GM12878 (cell line): ENCODE measurements around the gene MYLK4. TPM values are rescaled to one million over a fixed set of nuclear protein-coding genes. Genes with fewer than 3 reads are reported as not detected.

Experiments
- ATAC-seq: fragments of 200-7000 bp; cut with Tn5 transposase; 3 replicates; pipeline ENCODE4 v1.9.1; 2020; ENCODE audit warnings: mild to moderate bottlenecking, moderate library complexity
- BruUV-seq: library from RNA; stranded (reverse); fragments of 400-500 nt; replicated peaks from 2 replicates; lab custom pipeline; 2021; lab: Mats Ljungman, UMichigan
- CTCF ChIA-PET: fragments of 300-600 bp; sonication (Branson Sonifier 250); formaldehyde crosslinking; extraction: SDS; loops from one replicate; lab custom pipeline; 2021; ENCODE audit warnings: inconsistent platforms; lab: Yijun Ruan, JAX
- POLR2A ChIA-PET: fragments of 350-600 bp; formaldehyde crosslinking; extraction: SDS; loops from one replicate; lab custom pipeline; 2021; ENCODE audit warnings: inconsistent platforms; lab: Charles Lee
- RAD21 ChIA-PET: fragments of 300-600 bp; sonication (Branson Sonifier 250); formaldehyde crosslinking; loops from one replicate; lab custom pipeline; 2023; ENCODE audit warnings: antibody characterized with exemption; ENCODE audit not compliant: unreplicated experiment; lab: Charles Lee
- SMC1A ChIA-PET: fragments of 300-600 bp; sonication (Branson Sonifier 250); formaldehyde crosslinking; loops from one replicate; lab custom pipeline; 2023; ENCODE audit not compliant: unreplicated experiment, uncharacterized antibody; lab: Charles Lee
- DNase-seq: peaks from one replicate; pipeline ENCODE4 v3.0.0-alpha.2; 2011; ENCODE audit warnings: low read depth, low spot score
- FAIRE-seq: peaks from 3 replicates; lab custom pipeline; 2011; peaks lifted over from hg19 to GRCh38; lab: Jason Lieb, UNC
- H2AFZ ChIP-seq: 2 replicates; pipeline ENCODE4 v1.6.0; 2011; ENCODE audit warnings: low read depth, low read length, control low read depth; ENCODE audit not compliant: control insufficient read depth
- H3K27ac ChIP-seq: 2 replicates; pipeline ENCODE4 v1.5.1; 2011; ENCODE audit warnings: control low read depth; ENCODE audit not compliant: control insufficient read depth, insufficient read depth
- H3K27me3 ChIP-seq, 2 experiments: replicated peaks in 1 of 2; 2 replicates each; pipeline versions ENCODE4 v1.6.0 to v1.6.1; 2011; ENCODE audit warnings: low read length in 1 of 2; ENCODE audit not compliant: control insufficient read depth in 2 of 2, insufficient read depth in 2 of 2
- H3K36me3 ChIP-seq, 2 experiments: 2 replicates each; pipeline ENCODE4 v1.5.1; 2011; ENCODE audit warnings: low read length in 1 of 2; ENCODE audit not compliant: control insufficient read depth in 2 of 2, insufficient read depth in 2 of 2
- H3K4me1 ChIP-seq: 2 replicates; pipeline ENCODE4 v1.6.1; 2011; ENCODE audit warnings: mild to moderate bottlenecking, low read length, moderate library complexity, mixed read lengths; ENCODE audit not compliant: control insufficient read depth, insufficient read depth
- H3K4me2 ChIP-seq: 2 replicates; pipeline ENCODE4 v1.6.0; 2011; ENCODE audit warnings: control low read depth; ENCODE audit not compliant: control insufficient read depth, insufficient read depth
- H3K4me3 ChIP-seq: fragments of 200-600 bp; sonication (generic); 2 replicates; pipeline ENCODE4 v1.5.1; 2016
- H3K79me2 ChIP-seq: 2 replicates; pipeline ENCODE4 v1.6.0; 2011; ENCODE audit warnings: low read length; ENCODE audit not compliant: control insufficient read depth, insufficient read depth
- H3K9ac ChIP-seq: 2 replicates; pipeline ENCODE4 v1.8.0; 2011; ENCODE audit warnings: low read length, control low read depth, mixed read lengths; ENCODE audit not compliant: control insufficient read depth, insufficient read depth
- H3K9me3 ChIP-seq: replicated peaks from 3 replicates; pipeline ENCODE4 v1.5.1; 2011; ENCODE audit warnings: mild to moderate bottlenecking, low read length; ENCODE audit not compliant: control insufficient read depth, insufficient read depth
- H4K20me1 ChIP-seq: 2 replicates; pipeline ENCODE4 v1.6.0; 2011; ENCODE audit not compliant: control insufficient read depth, insufficient read depth
- BMI1 ChIP-seq: fragments of 450-650 bp; IDR thresholded peaks from 2 replicates; pipeline ENCODE4 v1.6.1; 2016; ENCODE audit warnings: mild to moderate bottlenecking, moderate library complexity, borderline replicate concordance
- CBFB ChIP-seq: IDR thresholded peaks from 2 replicates; pipeline ENCODE4 v1.6.1; 2016; ENCODE audit warnings: antibody characterized with exemption, low read depth
- FOS ChIP-seq: IDR thresholded peaks from 3 replicates; pipeline ENCODE4 v1.6.1; 2011; ENCODE audit warnings: borderline replicate concordance; ENCODE audit not compliant: insufficient read length; ENCODE audit errors: extremely low read depth
- HDAC6 ChIP-seq: fragments of 200-600 bp; sonication (generic); IDR thresholded peaks from one replicate; pipeline ENCODE4 v1.8.0; 2017; ENCODE audit warnings: antibody characterized with exemption; ENCODE audit not compliant: unreplicated experiment
- KLF5 ChIP-seq: fragments of 450-650 bp; IDR thresholded peaks from 2 replicates; pipeline ENCODE4 v1.6.1; 2014; ENCODE audit warnings: mild to moderate bottlenecking; ENCODE audit not compliant: partially characterized antibody
- MYC ChIP-seq: IDR thresholded peaks from 2 replicates; pipeline ENCODE4 v1.6.1; 2011; ENCODE audit warnings: mild to moderate bottlenecking, low read length, moderate library complexity, inconsistent platforms; ENCODE audit not compliant: insufficient read depth, insufficient replicate concordance, insufficient read length, severe bottlenecking
- RELA ChIP-seq: fragments of 450-650 bp; IDR thresholded peaks from 2 replicates; pipeline ENCODE4 v1.8.0; 2014; ENCODE audit warnings: borderline replicate concordance; ENCODE audit not compliant: partially characterized antibody
- SUZ12 ChIP-seq: fragments of 200-600 bp; sonication (generic); IDR thresholded peaks from one replicate; pipeline ENCODE4 v1.6.1; 2018; ENCODE audit warnings: antibody characterized with exemption, mild to moderate bottlenecking; ENCODE audit not compliant: unreplicated experiment
- TCF7 ChIP-seq: IDR thresholded peaks from 2 replicates; pipeline ENCODE4 v1.6.1; 2014; ENCODE audit warnings: antibody characterized with exemption, borderline replicate concordance
- YBX1 ChIP-seq: fragments of 450-650 bp; IDR thresholded peaks from 2 replicates; pipeline ENCODE4 v1.6.1; 2016; ENCODE audit warnings: antibody characterized with exemption
- ZNF384 ChIP-seq: IDR thresholded peaks from 2 replicates; pipeline ENCODE4 v1.6.1; 2012; ENCODE audit warnings: low read depth, mild to moderate bottlenecking, low read length, improper control_type of control experiment, borderline replicate concordance
- ZNF622 ChIP-seq: fragments of 450-650 bp; IDR thresholded peaks from 2 replicates; pipeline ENCODE4 v1.6.1; 2017; ENCODE audit warnings: mild to moderate bottlenecking, inconsistent platforms
- WGBS: methylation state at CpG from one replicate; pipeline ENCODE4 v1.1.6; 2016; ENCODE audit warnings: low lambda C conversion rate; ENCODE audit not compliant: insufficient replicate concordance, insufficient coverage; ENCODE audit errors: missing lambda C conversion rate; 5-methylcytosine and 5-hydroxymethylcytosine counted together
- in situ Hi-C: fragments of 300-500 bp; cut with MboI; formaldehyde crosslinking; loops from 9 replicates; pipeline ENCODE4 v1.14.3; 2018; ENCODE audit warnings: mixed read lengths
- intact Hi-C: fragments of 100-400 bp; cut with micrococcal nuclease; formaldehyde crosslinking; loops from one replicate; pipeline ENCODE4 v1.14.2; 2022; ENCODE audit not compliant: unreplicated experiment
- polyA plus RNA-seq, 11 experiments: library from polyadenylated mRNA; depleted of rRNA in 4 of 11; unstranded in 6 of 11; stranded (reverse) in 5 of 11; fragments of >200 nt; fragmentation: Nextera tagmentation in 4 of 11; fragmentation: Illumina TruSeq in 1 of 11; extraction: Ambion mirVana in 4 of 11; extraction: Trizol in 1 of 11; gene quantifications; 1 replicate in 1 of 11; 2 replicates in 10 of 11; pipeline versions ENCODE4 v1.2.1 to v1.2.3, GENCODE V29; 2011 to 2016; ENCODE audit warnings: inconsistent platforms in 2 of 11, missing spikeins in 2 of 11, low read depth in 1 of 11
- total RNA-seq, 4 experiments: library from RNA; depleted of rRNA in 3 of 4; stranded (reverse); fragments of >200 nt in 3 of 4; fragmentation: Illumina TruSeq in 1 of 4; extraction: Trizol in 1 of 4; gene quantifications; 2 replicates each; pipeline versions ENCODE4 v1.2.1 to v1.2.3, GENCODE V29; 2013 to 2021
- TF ChIP-seq, protein P1 (sequence below): fragments of 450-650 bp; IDR thresholded peaks from 2 replicates; pipeline ENCODE4 v1.6.1; 2017; ENCODE audit warnings: mild to moderate bottlenecking, moderate library complexity

The MYLK4 gene
- total and polyA plus RNA-seq, 10 of the 15 experiments (the other 5 are each of a cell fraction or from before 2014, with no cell fraction given), result under 0.01 to 0.09 (median 0.05) TPM; not detected in 1

DNA sequence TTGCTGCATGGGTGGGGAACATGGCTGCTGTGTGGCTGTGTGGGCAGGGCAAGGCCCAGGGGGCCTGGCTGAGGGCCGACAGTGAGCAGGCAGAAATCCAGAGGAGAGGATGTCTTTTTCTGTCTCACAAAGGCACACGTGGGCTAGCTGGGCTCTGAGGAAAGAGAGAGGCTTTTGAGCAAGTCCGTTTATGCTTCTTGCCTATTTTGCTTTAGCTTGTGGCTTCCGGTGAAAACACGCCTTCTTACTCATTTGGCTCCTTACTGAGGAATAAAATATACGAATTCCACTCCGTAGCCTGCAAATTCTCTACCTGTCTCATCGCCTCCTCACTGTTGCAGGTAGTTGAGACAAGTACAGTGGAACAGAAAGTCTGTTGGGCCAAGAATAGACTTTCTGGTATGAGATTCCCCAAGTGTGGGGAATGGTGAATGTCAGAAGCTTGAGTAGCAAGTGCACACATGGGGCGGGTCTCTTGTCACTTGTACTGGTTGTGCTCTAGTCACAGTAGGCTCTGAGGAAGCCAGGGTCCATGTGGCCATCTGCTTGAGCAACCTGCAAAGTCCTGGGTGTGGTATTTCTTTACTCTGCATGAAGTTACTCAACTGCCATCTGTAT, 42.9 kb upstream of the MYLK4 start:
- RAD21 ChIA-PET, result interaction anchor here (0.6 to 4.3 kb wide), 3 partner anchors 127 to 193 kb away, joined by 3 to 74 read pairs (median 3); no protein-coding TSS in a partner anchor
- no TSS peak for BruUV-seq
- Histone ChIP-seq H3K9ac (no peak overlapping the region), H3K4me3 (no peak overlapping the region), H3K79me2 (no peaks in the 10 kb centered on the region), H3K27me3 (no peaks in the 10 kb centered on the region), H2AFZ (no peak overlapping the region), H4K20me1 (no peaks in the 10 kb centered on the region; the same call in 1 of the 2 replicates), H3K36me3 (no peaks in the 10 kb centered on the region), H3K4me1 (peaks cover 7% of the 10 kb centered on the region), H3K9me3 (no peaks in the 10 kb centered on the region), H3K27ac (no peak overlapping the region), H3K4me2 (no peak overlapping the region)
- CTCF ChIA-PET, result interaction anchor here (1.8 to 1.9 kb wide), 2 partner anchors 10 to 52 kb away, joined by 4 read pairs; no protein-coding TSS in a partner anchor
- DNase-seq (no peak), ATAC-seq (no peak), FAIRE-seq (no peak)
- 36% methylated on average over 9 of the region's 9 CpGs for WGBS
- POLR2A ChIA-PET, result no interaction called here
- TF ChIP-seq SUZ12, result no peak
- TF ChIP-seq RELA, result no peak
- no peak for TF ChIP-seq MYC
- TF ChIP-seq CBFB, result no peak
- TF ChIP-seq BMI1, result no peak
- TF ChIP-seq KLF5, result no peak
- no peak for TF ChIP-seq YBX1
- TF ChIP-seq ZNF384, result no peak
- no peak for TF ChIP-seq ZNF622
- no peak for TF ChIP-seq TCF7
- TF ChIP-seq, protein P1, sequence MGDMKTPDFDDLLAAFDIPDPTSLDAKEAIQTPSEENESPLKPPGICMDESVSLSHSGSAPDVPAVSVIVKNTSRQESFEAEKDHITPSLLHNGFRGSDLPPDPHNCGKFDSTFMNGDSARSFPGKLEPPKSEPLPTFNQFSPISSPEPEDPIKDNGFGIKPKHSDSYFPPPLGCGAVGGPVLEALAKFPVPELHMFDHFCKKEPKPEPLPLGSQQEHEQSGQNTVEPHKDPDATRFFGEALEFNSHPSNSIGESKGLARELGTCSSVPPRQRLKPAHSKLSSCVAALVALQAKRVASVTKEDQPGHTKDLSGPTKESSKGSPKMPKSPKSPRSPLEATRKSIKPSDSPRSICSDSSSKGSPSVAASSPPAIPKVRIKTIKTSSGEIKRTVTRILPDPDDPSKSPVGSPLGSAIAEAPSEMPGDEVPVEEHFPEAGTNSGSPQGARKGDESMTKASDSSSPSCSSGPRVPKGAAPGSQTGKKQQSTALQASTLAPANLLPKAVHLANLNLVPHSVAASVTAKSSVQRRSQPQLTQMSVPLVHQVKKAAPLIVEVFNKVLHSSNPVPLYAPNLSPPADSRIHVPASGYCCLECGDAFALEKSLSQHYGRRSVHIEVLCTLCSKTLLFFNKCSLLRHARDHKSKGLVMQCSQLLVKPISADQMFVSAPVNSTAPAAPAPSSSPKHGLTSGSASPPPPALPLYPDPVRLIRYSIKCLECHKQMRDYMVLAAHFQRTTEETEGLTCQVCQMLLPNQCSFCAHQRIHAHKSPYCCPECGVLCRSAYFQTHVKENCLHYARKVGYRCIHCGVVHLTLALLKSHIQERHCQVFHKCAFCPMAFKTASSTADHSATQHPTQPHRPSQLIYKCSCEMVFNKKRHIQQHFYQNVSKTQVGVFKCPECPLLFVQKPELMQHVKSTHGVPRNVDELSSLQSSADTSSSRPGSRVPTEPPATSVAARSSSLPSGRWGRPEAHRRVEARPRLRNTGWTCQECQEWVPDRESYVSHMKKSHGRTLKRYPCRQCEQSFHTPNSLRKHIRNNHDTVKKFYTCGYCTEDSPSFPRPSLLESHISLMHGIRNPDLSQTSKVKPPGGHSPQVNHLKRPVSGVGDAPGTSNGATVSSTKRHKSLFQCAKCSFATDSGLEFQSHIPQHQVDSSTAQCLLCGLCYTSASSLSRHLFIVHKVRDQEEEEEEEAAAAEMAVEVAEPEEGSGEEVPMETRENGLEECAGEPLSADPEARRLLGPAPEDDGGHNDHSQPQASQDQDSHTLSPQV, result no peak
- TF ChIP-seq FOS, result no peak
- TF ChIP-seq HDAC6, result no peak
- SMC1A ChIA-PET, result interaction anchor here (0.7 to 4.6 kb wide), 3 partner anchors 47 to 137 kb away, joined by 3 to 41 read pairs (median 23); partner anchors contain the start of gene SERPINB1
- in situ Hi-C loops (no loop called here), intact Hi-C loops (loop anchor here (5.0 kb wide), 2 partner anchors 124 to 259 kb away; no protein-coding TSS in a partner anchor)
